Osteoblast (primary cell): ENCODE data around the gene HM13. TPM values are rescaled to one million over a fixed set of nuclear protein-coding genes. Genes with fewer than 3 reads are reported as not detected.
"Not testable (repeated sequence)": the region's sequence is repeated elsewhere in the genome, so short reads cannot be mapped to it uniquely, and the experiment has no call there.

Experiments
- DNase-seq: peaks from one replicate; pipeline ENCODE4 v3.0.0; 2011; ENCODE audit warnings: low spot score, mixed read lengths; ENCODE audit not compliant: insufficient read length; ENCODE audit errors: missing footprints
- H2AFZ ChIP-seq: 2 replicates; pipeline ENCODE4 v1.6.0; 2011; ENCODE audit warnings: mild to moderate bottlenecking, low read length
- H3K27ac ChIP-seq: 2 replicates; pipeline ENCODE4 v1.5.1; 2011; ENCODE audit warnings: mild to moderate bottlenecking, low read depth, low read length, moderate library complexity
- H3K27me3 ChIP-seq: 2 replicates; pipeline ENCODE4 v1.6.0; 2012; ENCODE audit warnings: mild to moderate bottlenecking, control low read depth, inconsistent platforms, low read length, moderate library complexity; ENCODE audit not compliant: insufficient read depth
- H3K36me3 ChIP-seq: 2 replicates; pipeline ENCODE4 v1.5.1; 2011; ENCODE audit warnings: mild to moderate bottlenecking, low read length, control low read depth, moderate library complexity; ENCODE audit not compliant: insufficient read depth
- H3K4me1 ChIP-seq: 2 replicates; pipeline ENCODE4 v1.5.1; 2011; ENCODE audit warnings: mild to moderate bottlenecking, low read length, control low read depth, moderate library complexity; ENCODE audit not compliant: insufficient read depth
- H3K4me2 ChIP-seq: 2 replicates; pipeline ENCODE4 v1.6.0; 2011; ENCODE audit warnings: mild to moderate bottlenecking, low read length; ENCODE audit not compliant: insufficient read depth
- H3K4me3 ChIP-seq: fragments of 200-600 bp; sonication (generic); 3 replicates; pipeline ENCODE4 v1.5.1; 2012; ENCODE audit warnings: mild to moderate bottlenecking, low read length, inconsistent platforms; ENCODE audit not compliant: insufficient read depth
- H3K79me2 ChIP-seq: 2 replicates; pipeline ENCODE4 v1.6.0; 2012; ENCODE audit warnings: mild to moderate bottlenecking, low read length, control low read depth, inconsistent platforms; ENCODE audit not compliant: insufficient read depth
- H3K9me3 ChIP-seq: 2 replicates; pipeline ENCODE4 v1.5.1; 2011; ENCODE audit warnings: low read depth, low read length, control low read depth
- H4K20me1 ChIP-seq: 2 replicates; pipeline ENCODE4 v1.6.0; 2012; ENCODE audit warnings: mild to moderate bottlenecking, low read length, control low read depth; ENCODE audit not compliant: insufficient read depth
- CTCF ChIP-seq: IDR thresholded peaks from 2 replicates; pipeline ENCODE4 v1.5.1; 2011; ENCODE audit warnings: mild to moderate bottlenecking, low read depth, low read length, moderate library complexity; ENCODE audit errors: extremely low read depth
- total RNA-seq: library from RNA; depleted of rRNA; stranded (reverse); fragments of >200 nt; gene quantifications from 2 replicates; pipeline ENCODE4 v1.2.3, GENCODE V29; 2012

Gene HM13
- total RNA-seq, 1 donor = 85.8 TPM

GRCh38 chr20:31578448-31579138 lies 64.4 kb downstream of the HM13 start:
- TF ChIP-seq CTCF = no peak
- no peak for DNase-seq
- H2AFZ ChIP-seq = no peak overlapping the region
- no peaks in the 10 kb centered on the region for H3K36me3 ChIP-seq
- no peaks in the 10 kb centered on the region for H3K27me3 ChIP-seq
- H3K4me1 ChIP-seq = peaks cover 4% of the 10 kb centered on the region
- no peaks in the 10 kb centered on the region for H3K9me3 ChIP-seq
- H3K79me2 ChIP-seq = peaks cover 2% of the 10 kb centered on the region
- no peaks in the 10 kb centered on the region for H4K20me1 ChIP-seq
- H3K4me2 ChIP-seq = no peak overlapping the region
- H3K4me3 ChIP-seq = no peak overlapping the region
- H3K27ac ChIP-seq = no peak overlapping the region

- no peak for TF ChIP-seq CTCF
- no peak overlapping the region for H3K4me3 ChIP-seq
Measured at GRCh38 chr20:31579245-31579644, 65.0 kb downstream of the HM13 start.

GRCh38 chr20:31579941-31580651 lies 65.9 kb downstream of the HM13 start:
- H2AFZ ChIP-seq = not testable (repeated sequence)

More at GRCh38 chr20:31579245-31579644, 65.0 kb downstream of the HM13 start:
- H3K9me3 ChIP-seq = no peaks in the 10 kb centered on the region
- no peaks in the 10 kb centered on the region for H4K20me1 ChIP-seq
- no peaks in the 10 kb centered on the region for H3K4me1 ChIP-seq
- H3K27me3 ChIP-seq = no peaks in the 10 kb centered on the region
- no peak overlapping the region for H3K4me2 ChIP-seq
- H2AFZ ChIP-seq = no peak overlapping the region
- no peak for DNase-seq
- H3K79me2 ChIP-seq = no peaks in the 10 kb centered on the region
- H3K36me3 ChIP-seq = no peaks in the 10 kb centered on the region
- H3K27ac ChIP-seq = no peak overlapping the region

GRCh38 chr20:31580706-31581105 lies 66.5 kb downstream of the HM13 start:
- DNase-seq = no peak
- Histone ChIP-seq H3K4me3 (no peak overlapping the region), H3K4me2 (no peak overlapping the region), H3K27me3 (no peaks in the 10 kb centered on the region), H3K9me3 (no peaks in the 10 kb centered on the region), H3K27ac (no peak overlapping the region), H3K79me2 (no peaks in the 10 kb centered on the region), H2AFZ (no peak overlapping the region), H4K20me1 (no peaks in the 10 kb centered on the region), H3K36me3 (no peaks in the 10 kb centered on the region), H3K4me1 (no peaks in the 10 kb centered on the region)
- no peak for TF ChIP-seq CTCF

More at GRCh38 chr20:31579941-31580651, 65.9 kb downstream of the HM13 start:
- not testable (repeated sequence) for H3K36me3 ChIP-seq, H3K9me3 ChIP-seq, H4K20me1 ChIP-seq, H3K4me2 ChIP-seq, H3K27me3 ChIP-seq, H3K27ac ChIP-seq, H3K4me3 ChIP-seq, H3K4me1 ChIP-seq, H3K79me2 ChIP-seq, DNase-seq
